Panc1 (cell line): ENCODE results near the gene MRPL48. TPM values are rescaled to one million over a fixed set of nuclear protein-coding genes. Genes with fewer than 3 reads are reported as not detected.

ENCODE experiments used
- ATAC-seq: fragments of 200-7000 bp; cut with Tn5 transposase; 2 replicates; pipeline ENCODE4 v1.9.1; 2020; ENCODE audit warnings: mild to moderate bottlenecking, moderate library complexity
- BruUV-seq: library from RNA; stranded (reverse); fragments of 400-500 nt; replicated peaks from 2 replicates; lab custom pipeline; 2021; lab: Mats Ljungman, UMichigan
- CTCF ChIA-PET: fragments of 300-600 bp; sonication (Branson Sonifier 250); formaldehyde crosslinking; loops from one replicate; lab custom pipeline; 2022; ENCODE audit warnings: antibody characterized with exemption; lab: Charles Lee
- POLR2A ChIA-PET: fragments of 300-600 bp; sonication (Branson Sonifier 250); formaldehyde crosslinking; loops from one replicate; lab custom pipeline; 2022; ENCODE audit warnings: antibody characterized with exemption; lab: Charles Lee
- DNase-seq: peaks from one replicate; pipeline ENCODE4 v3.0.0-alpha.2; 2010; ENCODE audit warnings: low read depth, low spot score
- H3K27ac ChIP-seq: 2 replicates; pipeline ENCODE4 v1.5.1; 2011; ENCODE audit warnings: mild to moderate bottlenecking, low read length, inconsistent platforms
- H3K27me3 ChIP-seq: fragments of 200-500 bp; sonication (Bioruptor generic); 2 replicates; pipeline ENCODE4 v1.6.0; 2014; ENCODE audit warnings: low read length, inconsistent platforms; ENCODE audit not compliant: control insufficient read depth, insufficient read depth
- H3K36me3 ChIP-seq: fragments of 200-500 bp; sonication (Bioruptor generic); 2 replicates; pipeline ENCODE4 v1.5.1; 2014; ENCODE audit warnings: inconsistent platforms, mild to moderate bottlenecking, low read length, moderate library complexity; ENCODE audit not compliant: control insufficient read depth, insufficient read depth
- H3K4me1 ChIP-seq: 2 replicates; pipeline ENCODE4 v1.5.1; 2011; ENCODE audit warnings: inconsistent platforms, mild to moderate bottlenecking, low read length, moderate library complexity; ENCODE audit not compliant: control insufficient read depth, insufficient read depth
- H3K4me3 ChIP-seq, 2 experiments: 2 replicates each; pipeline ENCODE4 v1.5.1; 2011 to 2012; ENCODE audit warnings: low read depth in 2 of 2, low read length in 2 of 2, mild to moderate bottlenecking in 2 of 2, inconsistent platforms in 1 of 2, moderate library complexity in 1 of 2
- H3K9me3 ChIP-seq: fragments of 200-500 bp; sonication (Bioruptor generic); 2 replicates; pipeline ENCODE4 v1.5.1; 2014; ENCODE audit warnings: low read depth, mild to moderate bottlenecking, inconsistent platforms, low read length, moderate library complexity; ENCODE audit not compliant: control insufficient read depth, insufficient read depth
- POLR2AphosphoS5 ChIP-seq: IDR thresholded peaks from 2 replicates; pipeline ENCODE4 v1.6.1; 2012; ENCODE audit warnings: mild to moderate bottlenecking, low read depth, low read length, moderate library complexity
- SIN3A ChIP-seq: IDR thresholded peaks from 2 replicates; pipeline ENCODE4 v1.6.1; 2012; ENCODE audit warnings: low read depth, mild to moderate bottlenecking, low read length, moderate library complexity, borderline replicate concordance; ENCODE audit not compliant: insufficient read depth
- TCF7L2 ChIP-seq: IDR thresholded peaks from 2 replicates; pipeline ENCODE4 v1.6.1; 2011; ENCODE audit warnings: mild to moderate bottlenecking, low read depth, low read length, inconsistent platforms
- in situ Hi-C: cut with HindIII; loops from 2 replicates; pipeline ENCODE4 v1.10.0; 2016; ENCODE audit warnings: low sequenced_read_pairs, low pct_unique_long_range_greater_than_20kb
- intact Hi-C: fragments of 100-400 bp; cut with micrococcal nuclease; formaldehyde crosslinking; loops from one replicate; pipeline ENCODE4 v1.10.0; 2022; ENCODE audit not compliant: unreplicated experiment
- total RNA-seq: library from RNA; stranded (reverse); gene quantifications from one replicate; pipeline ENCODE4 v1.2.1, GENCODE V29; 2021; ENCODE audit not compliant: unreplicated experiment
- TF ChIP-seq, protein P1 (sequence below): fragments of 450-650 bp; IDR thresholded peaks from 2 replicates; pipeline ENCODE4 v1.5.1; 2017; ENCODE audit warnings: mild to moderate bottlenecking
- TF ChIP-seq, protein P2 (sequence below), 2 experiments: IDR thresholded peaks; 2 replicates each; pipeline ENCODE4 v1.6.1; 2011 to 2012; ENCODE audit warnings: low read depth in 2 of 2, control low read depth in 1 of 2, low read length in 1 of 2, mild to moderate bottlenecking in 1 of 2, moderate library complexity in 1 of 2; ENCODE audit not compliant: insufficient read depth in 1 of 2

Gene MRPL48
- total RNA-seq, 1 experiment from 2014 or later = 42.0 TPM

DNA sequence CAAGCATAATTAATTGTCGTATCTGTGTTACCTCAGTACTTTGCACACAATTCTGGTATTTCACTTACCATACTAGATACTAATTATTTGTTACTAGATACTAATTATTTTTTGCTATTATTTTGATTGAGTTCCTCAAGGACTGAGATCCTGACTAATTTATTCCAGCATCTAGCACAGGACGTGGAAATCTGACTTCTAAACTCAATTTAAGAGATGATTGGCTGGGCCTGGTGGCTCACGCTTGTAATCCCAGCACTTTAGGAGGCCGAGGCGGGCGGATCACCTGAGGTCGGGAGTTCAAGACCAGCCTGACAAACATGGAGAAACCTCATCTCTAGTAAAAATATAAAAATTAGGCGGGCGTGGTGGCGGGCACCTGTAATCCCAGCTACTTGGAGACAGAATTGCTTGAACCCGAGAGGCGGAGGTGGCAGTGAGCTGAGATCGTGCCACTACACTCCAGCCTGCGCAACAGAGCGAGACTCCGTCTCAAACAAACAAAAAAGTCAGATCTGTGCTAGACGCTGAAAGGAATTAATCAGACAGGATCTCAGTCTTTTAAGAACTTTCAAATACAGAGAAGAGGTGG, 527 bp upstream of the MRPL48 start:
- intact Hi-C loops = no loop called here
- ATAC-seq = peak; percentile 5; the same call in 1 of the 2 replicates
- POLR2A ChIA-PET = interaction anchor here (0.7 to 1.5 kb wide), 2 partner anchors 8 to 45 kb away, joined by 3 to 5 read pairs; no protein-coding TSS in a partner anchor
- H3K27ac ChIP-seq = peak overlapping the region; percentile 99
- H3K9me3 ChIP-seq = no peaks in the 10 kb centered on the region
- no TSS peak for BruUV-seq
- H3K36me3 ChIP-seq = no peaks in the 10 kb centered on the region
- DNase-seq = no peak
- in situ Hi-C loops = no loop called here
- H3K4me3 ChIP-seq = peak overlapping the region; percentile 65 to 69
- CTCF ChIA-PET = interaction anchor here (1.0 kb wide), 1 partner anchor 144 kb away, joined by 3 read pairs; no protein-coding TSS in a partner anchor
- TF ChIP-seq POLR2AphosphoS5 = no peak
- no peak for TF ChIP-seq TCF7L2
- TF ChIP-seq, protein P1, sequence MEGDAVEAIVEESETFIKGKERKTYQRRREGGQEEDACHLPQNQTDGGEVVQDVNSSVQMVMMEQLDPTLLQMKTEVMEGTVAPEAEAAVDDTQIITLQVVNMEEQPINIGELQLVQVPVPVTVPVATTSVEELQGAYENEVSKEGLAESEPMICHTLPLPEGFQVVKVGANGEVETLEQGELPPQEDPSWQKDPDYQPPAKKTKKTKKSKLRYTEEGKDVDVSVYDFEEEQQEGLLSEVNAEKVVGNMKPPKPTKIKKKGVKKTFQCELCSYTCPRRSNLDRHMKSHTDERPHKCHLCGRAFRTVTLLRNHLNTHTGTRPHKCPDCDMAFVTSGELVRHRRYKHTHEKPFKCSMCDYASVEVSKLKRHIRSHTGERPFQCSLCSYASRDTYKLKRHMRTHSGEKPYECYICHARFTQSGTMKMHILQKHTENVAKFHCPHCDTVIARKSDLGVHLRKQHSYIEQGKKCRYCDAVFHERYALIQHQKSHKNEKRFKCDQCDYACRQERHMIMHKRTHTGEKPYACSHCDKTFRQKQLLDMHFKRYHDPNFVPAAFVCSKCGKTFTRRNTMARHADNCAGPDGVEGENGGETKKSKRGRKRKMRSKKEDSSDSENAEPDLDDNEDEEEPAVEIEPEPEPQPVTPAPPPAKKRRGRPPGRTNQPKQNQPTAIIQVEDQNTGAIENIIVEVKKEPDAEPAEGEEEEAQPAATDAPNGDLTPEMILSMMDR = no peak
- no peak for TF ChIP-seq SIN3A
- TF ChIP-seq, protein P2, sequence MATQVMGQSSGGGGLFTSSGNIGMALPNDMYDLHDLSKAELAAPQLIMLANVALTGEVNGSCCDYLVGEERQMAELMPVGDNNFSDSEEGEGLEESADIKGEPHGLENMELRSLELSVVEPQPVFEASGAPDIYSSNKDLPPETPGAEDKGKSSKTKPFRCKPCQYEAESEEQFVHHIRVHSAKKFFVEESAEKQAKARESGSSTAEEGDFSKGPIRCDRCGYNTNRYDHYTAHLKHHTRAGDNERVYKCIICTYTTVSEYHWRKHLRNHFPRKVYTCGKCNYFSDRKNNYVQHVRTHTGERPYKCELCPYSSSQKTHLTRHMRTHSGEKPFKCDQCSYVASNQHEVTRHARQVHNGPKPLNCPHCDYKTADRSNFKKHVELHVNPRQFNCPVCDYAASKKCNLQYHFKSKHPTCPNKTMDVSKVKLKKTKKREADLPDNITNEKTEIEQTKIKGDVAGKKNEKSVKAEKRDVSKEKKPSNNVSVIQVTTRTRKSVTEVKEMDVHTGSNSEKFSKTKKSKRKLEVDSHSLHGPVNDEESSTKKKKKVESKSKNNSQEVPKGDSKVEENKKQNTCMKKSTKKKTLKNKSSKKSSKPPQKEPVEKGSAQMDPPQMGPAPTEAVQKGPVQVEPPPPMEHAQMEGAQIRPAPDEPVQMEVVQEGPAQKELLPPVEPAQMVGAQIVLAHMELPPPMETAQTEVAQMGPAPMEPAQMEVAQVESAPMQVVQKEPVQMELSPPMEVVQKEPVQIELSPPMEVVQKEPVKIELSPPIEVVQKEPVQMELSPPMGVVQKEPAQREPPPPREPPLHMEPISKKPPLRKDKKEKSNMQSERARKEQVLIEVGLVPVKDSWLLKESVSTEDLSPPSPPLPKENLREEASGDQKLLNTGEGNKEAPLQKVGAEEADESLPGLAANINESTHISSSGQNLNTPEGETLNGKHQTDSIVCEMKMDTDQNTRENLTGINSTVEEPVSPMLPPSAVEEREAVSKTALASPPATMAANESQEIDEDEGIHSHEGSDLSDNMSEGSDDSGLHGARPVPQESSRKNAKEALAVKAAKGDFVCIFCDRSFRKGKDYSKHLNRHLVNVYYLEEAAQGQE (IDR thresholded peaks at IDR 0.05; ENCODE audit: insufficient read depth in 1 of 2, low read depth in 2 of 2, low read length in 1 of 2) = no peak
- no peaks in the 10 kb centered on the region for H3K27me3 ChIP-seq
- H3K4me1 ChIP-seq = peaks cover 12% of the 10 kb centered on the region

DNA sequence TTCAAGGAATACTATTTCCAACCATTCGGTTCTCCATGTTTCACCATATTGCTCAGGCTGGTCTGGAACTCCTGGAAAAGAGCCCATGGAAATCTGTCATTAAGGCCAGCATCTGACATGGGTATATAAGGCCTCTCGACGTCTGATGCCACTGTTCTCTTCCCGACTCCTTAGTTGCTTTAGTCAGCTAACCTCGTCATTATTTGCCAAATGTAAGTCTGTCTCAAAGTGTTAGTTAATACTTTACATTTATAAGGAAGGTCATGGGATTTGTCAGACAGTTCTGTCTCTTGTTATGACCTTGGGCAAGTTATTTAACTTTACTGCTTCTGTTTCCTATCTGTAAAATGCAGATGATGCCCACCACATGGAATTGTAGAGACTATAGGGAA, 1.6 kb downstream of the MRPL48 start:
- intact Hi-C loops (no loop called here), in situ Hi-C loops (no loop called here)
- Histone ChIP-seq H3K4me3 (peak overlapping the region in 1 of 2 experiments; percentile 69; a peak in 1 of 4 replicates), H3K36me3 (no peaks in the 10 kb centered on the region), H3K4me1 (peaks cover 12% of the 10 kb centered on the region), H3K27me3 (no peaks in the 10 kb centered on the region), H3K27ac (peak overlapping the region; percentile 99), H3K9me3 (no peaks in the 10 kb centered on the region)
- POLR2A ChIA-PET = no interaction called here
- DNase-seq (no peak), ATAC-seq (no peak)
- BruUV-seq = no TSS peak
- CTCF ChIA-PET = no interaction called here
- TF ChIP-seq POLR2AphosphoS5 (no peak), TCF7L2 (no peak), SIN3A (no peak)
- TF ChIP-seq, protein P1 = no peak
- TF ChIP-seq, protein P2 (IDR thresholded peaks at IDR 0.05; ENCODE audit: insufficient read depth in 1 of 2, low read depth in 2 of 2, low read length in 1 of 2) = no peak
